WTC11 (cell line): Measurements from ENCODE around the gene FGF14. TPM values are rescaled to one million over a fixed set of nuclear protein-coding genes. Genes with fewer than 3 reads are reported as not detected.

Source experiments
- ATAC-seq: fragments of 200-7000 bp; cut with Tn5 transposase; 2 replicates; pipeline ENCODE4 v1.10.0; 2021; ENCODE audit warnings: mild to moderate bottlenecking, moderate library complexity
- CTCF ChIA-PET: fragments of 300-600 bp; sonication (Branson Sonifier 250); formaldehyde crosslinking; loops from one replicate; lab custom pipeline; 2021; ENCODE audit warnings: antibody characterized with exemption; lab: Charles Lee
- POLR2A ChIA-PET: fragments of 350-600 bp; sonication (Branson Sonifier 250); formaldehyde crosslinking; loops from one replicate; lab custom pipeline; 2021; ENCODE audit warnings: antibody characterized with exemption; lab: Charles Lee
- DNase-seq: peaks from one replicate; pipeline ENCODE4 v3.0.0; 2021; ENCODE audit warnings: low spot score
- H3K27ac Mint-ChIP-seq: 2 replicates; pipeline ENCODE4 v1.8.0; 2021; ENCODE audit warnings: mixed read lengths
- H3K27me3 Mint-ChIP-seq: 2 replicates; pipeline ENCODE4 v1.8.0; 2021; ENCODE audit warnings: low read depth, mild to moderate bottlenecking, moderate library complexity, mixed read lengths
- H3K36me3 Mint-ChIP-seq: 2 replicates; pipeline ENCODE4 v1.8.0; 2021; ENCODE audit warnings: mixed read lengths
- H3K4me1 Mint-ChIP-seq: 2 replicates; pipeline ENCODE4 v1.8.0; 2022; ENCODE audit warnings: mixed read lengths
- H3K4me3 Mint-ChIP-seq: 2 replicates; pipeline ENCODE4 v1.8.0; 2021; ENCODE audit warnings: mild to moderate bottlenecking, moderate library complexity, mixed read lengths
- H3K9me3 Mint-ChIP-seq: 2 replicates; pipeline ENCODE4 v1.8.0; 2021; ENCODE audit warnings: mixed read lengths
- ARID4B ChIP-seq: sonication (generic); formaldehyde crosslinking; IDR thresholded peaks from 2 replicates; pipeline ENCODE4 v1.8.0; 2023; ENCODE audit warnings: missing genetic modification reagents, mild to moderate bottlenecking, borderline replicate concordance
- ATF1 ChIP-seq: sonication (generic); formaldehyde crosslinking; IDR thresholded peaks from 2 replicates; pipeline ENCODE4 v1.8.1; 2023; ENCODE audit warnings: mild to moderate bottlenecking, moderate library complexity, missing genetic modification reagents
- ATF6 ChIP-seq: sonication (generic); formaldehyde crosslinking; IDR thresholded peaks from 2 replicates; pipeline ENCODE4 v1.8.1; 2023; ENCODE audit warnings: mild to moderate bottlenecking, missing genetic modification reagents
- CTCF ChIP-seq: fragments of 200-600 bp; IDR thresholded peaks from 2 replicates; pipeline ENCODE4 v1.8.0; 2022; ENCODE audit warnings: antibody characterized with exemption
- E2F5 ChIP-seq: sonication (generic); formaldehyde crosslinking; IDR thresholded peaks from 2 replicates; pipeline ENCODE4 v1.8.1; 2022; ENCODE audit warnings: mild to moderate bottlenecking, moderate library complexity, missing genetic modification reagents
- EMX1 ChIP-seq: fragments of 250-450 bp; sonication (Bioruptor Pico); IDR thresholded peaks from 2 replicates; pipeline ENCODE4 v1.8.0; 2021; ENCODE audit warnings: mild to moderate bottlenecking
- ESRRA ChIP-seq: sonication (generic); formaldehyde crosslinking; IDR thresholded peaks from 2 replicates; pipeline ENCODE4 v1.8.1; 2022; ENCODE audit warnings: mild to moderate bottlenecking, missing genetic modification reagents, borderline replicate concordance
- ETV6 ChIP-seq: sonication (generic); formaldehyde crosslinking; IDR thresholded peaks from 2 replicates; pipeline ENCODE4 v1.8.1; 2022; ENCODE audit warnings: mild to moderate bottlenecking, missing genetic modification reagents
- FOXP1 ChIP-seq: sonication (generic); formaldehyde crosslinking; IDR thresholded peaks from 2 replicates; pipeline ENCODE4 v1.8.0; 2022; ENCODE audit warnings: missing genetic modification reagents, mild to moderate bottlenecking, moderate library complexity, borderline replicate concordance
- GABPB1 ChIP-seq: sonication (generic); formaldehyde crosslinking; IDR thresholded peaks from 2 replicates; pipeline ENCODE4 v1.8.1; 2023; ENCODE audit warnings: mild to moderate bottlenecking, missing genetic modification reagents
- IRF1 ChIP-seq: sonication (generic); formaldehyde crosslinking; IDR thresholded peaks from 2 replicates; pipeline ENCODE4 v1.8.0; 2023; ENCODE audit warnings: missing genetic modification reagents
- KAT7 ChIP-seq: sonication (generic); formaldehyde crosslinking; IDR thresholded peaks from 2 replicates; pipeline ENCODE4 v1.8.1; 2023; ENCODE audit warnings: missing genetic modification reagents, mild to moderate bottlenecking, borderline replicate concordance
- NFATC4 ChIP-seq: fragments of 250-450 bp; sonication (Bioruptor Pico); IDR thresholded peaks from 2 replicates; pipeline ENCODE4 v1.9.0; 2021; ENCODE audit warnings: mild to moderate bottlenecking
- NR1H2 ChIP-seq: sonication (generic); formaldehyde crosslinking; IDR thresholded peaks from 2 replicates; pipeline ENCODE4 v1.9.0; 2021; ENCODE audit warnings: mild to moderate bottlenecking, moderate library complexity, missing genetic modification reagents
- NR2C2 ChIP-seq: sonication (generic); formaldehyde crosslinking; IDR thresholded peaks from 2 replicates; pipeline ENCODE4 v1.8.0; 2022; ENCODE audit warnings: mild to moderate bottlenecking, missing genetic modification reagents
- PREB ChIP-seq: sonication (generic); formaldehyde crosslinking; IDR thresholded peaks from 2 replicates; pipeline ENCODE4 v1.8.1; 2022; ENCODE audit warnings: mild to moderate bottlenecking, missing genetic modification reagents, moderate library complexity, borderline replicate concordance
- SMAD3 ChIP-seq: sonication (generic); formaldehyde crosslinking; IDR thresholded peaks from 2 replicates; pipeline ENCODE4 v1.8.0; 2022; ENCODE audit warnings: missing genetic modification reagents, mild to moderate bottlenecking, borderline replicate concordance
- ZNF232 ChIP-seq: sonication (generic); formaldehyde crosslinking; IDR thresholded peaks from 2 replicates; pipeline ENCODE4 v1.8.0; 2022; ENCODE audit warnings: mild to moderate bottlenecking, missing genetic modification reagents
- ZNF281 ChIP-seq: sonication (generic); formaldehyde crosslinking; IDR thresholded peaks from 2 replicates; pipeline ENCODE4 v1.8.0; 2023; ENCODE audit warnings: mild to moderate bottlenecking, missing genetic modification reagents
- ZNF416 ChIP-seq: fragments of 250-450 bp; sonication (Bioruptor Pico); IDR thresholded peaks from 2 replicates; pipeline ENCODE4 v1.9.0; 2021; ENCODE audit warnings: mild to moderate bottlenecking, inconsistent platforms
- total RNA-seq: library from RNA; stranded (reverse); gene quantifications from 3 replicates; pipeline ENCODE4 v1.2.3, GENCODE V29; 2021

Gene FGF14
- total RNA-seq, 1 experiment from 2014 or later = 0.28 TPM

- TF ChIP-seq SMAD3 (CRISPR knock-in tag) = no peak
- TF ChIP-seq NFATC4 (CRISPR knock-in tag) = no peak
- no peak for TF ChIP-seq ETV6 (CRISPR knock-in tag)
- no peak for TF ChIP-seq NR1H2 (CRISPR knock-in tag)
- no peak for TF ChIP-seq PREB (CRISPR knock-in tag)
- TF ChIP-seq EMX1 (CRISPR knock-in tag) = no peak
- TF ChIP-seq ATF1 (CRISPR knock-in tag) = no peak
- TF ChIP-seq ESRRA (CRISPR knock-in tag) = no peak
- TF ChIP-seq ZNF416 (CRISPR knock-in tag) = no peak
These were observed 68.3 kb downstream of the FGF14 start (continued) for GRCh38 chr13:102333320-102334198.

- ChIA-PET POLR2A (no interaction called here), CTCF (no interaction called here)
- Mint-ChIP-seq H3K36me3 (no peaks in the 10 kb centered on the region), H3K4me1 (peaks cover 8% of the 10 kb centered on the region), H3K4me3 (no peak overlapping the region), H3K27me3 (no peaks in the 10 kb centered on the region), H3K9me3 (no peaks in the 10 kb centered on the region), H3K27ac (no peak overlapping the region)
- no peak for TF ChIP-seq KAT7 (CRISPR knock-in tag)
- TF ChIP-seq GABPB1 (CRISPR knock-in tag) = no peak
- no peak for TF ChIP-seq ATF1 (CRISPR knock-in tag)
- TF ChIP-seq IRF1 (CRISPR knock-in tag) = no peak
- TF ChIP-seq NR2C2 = no peak
- no peak for TF ChIP-seq ZNF416 (CRISPR knock-in tag)
- TF ChIP-seq ARID4B (CRISPR knock-in tag) = no peak
- no peak for TF ChIP-seq ZNF281 (CRISPR knock-in tag)
- TF ChIP-seq SMAD3 (CRISPR knock-in tag) = no peak
- TF ChIP-seq NR1H2 (CRISPR knock-in tag) = no peak
- TF ChIP-seq CTCF = no peak
- TF ChIP-seq ATF6 (CRISPR knock-in tag) = no peak
- TF ChIP-seq FOXP1 = no peak
- TF ChIP-seq E2F5 (CRISPR knock-in tag) = no peak
- no peak for TF ChIP-seq ZNF232 (CRISPR knock-in tag)
- ATAC-seq = no peak
- no peak for DNase-seq
These were observed 72.9 kb downstream of the FGF14 start for GRCh38 chr13:102328909-102329308.
